ENCODE results near the gene SBNO2. TPM values are rescaled to one million over a fixed set of nuclear protein-coding genes. Genes with fewer than 3 reads are reported as not detected.

Gene SBNO2
- total RNA-seq, 1 experiment from 2014 or later: 51.8 TPM

DNA sequence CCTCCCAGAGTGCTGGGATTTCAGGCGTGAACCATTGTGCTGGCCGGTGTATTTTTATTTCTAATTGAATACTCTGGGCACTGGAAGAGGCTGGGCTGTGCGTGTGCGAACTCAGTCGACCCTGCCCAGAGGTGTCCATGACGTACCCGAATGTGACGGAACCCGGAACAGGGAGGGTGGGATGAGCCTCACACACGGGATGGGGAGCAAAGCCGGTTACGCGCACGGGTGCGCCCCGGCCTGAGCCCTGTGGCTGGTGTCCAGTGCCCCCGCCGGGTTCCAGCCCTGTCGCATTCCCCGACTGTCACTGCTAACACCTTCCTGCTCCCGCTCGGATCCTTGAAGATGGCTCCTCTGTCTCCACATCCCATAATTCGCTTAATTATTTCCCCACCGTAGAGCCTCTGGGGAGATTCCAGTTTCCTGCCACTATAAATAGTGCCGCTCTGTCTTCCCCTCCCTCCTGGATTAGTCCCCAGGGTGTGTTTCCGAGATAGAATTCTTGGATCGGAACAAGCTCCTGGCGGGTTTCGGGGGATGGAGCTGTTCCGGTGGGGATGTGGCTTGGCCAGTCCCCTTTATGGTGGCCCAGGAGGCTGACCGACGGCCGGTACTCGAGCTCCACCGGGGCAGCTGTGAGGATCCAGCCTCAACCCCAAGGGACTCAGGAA lies 22.0 kb downstream of the SBNO2 start:
- no peaks in the 10 kb centered on the region for H3K36me3 ChIP-seq (ENCODE audit: insufficient read depth, low read length, poor library complexity, severe bottlenecking)
- no TSS peak for BruUV-seq (replicated peaks)
- H3K27me3 ChIP-seq (replicated peaks; ENCODE audit: insufficient read depth, low read depth, low read length, poor library complexity): no peaks in the 10 kb centered on the region
- POLR2A ChIA-PET (ENCODE audit: low non-redundant PET): no interaction called here
- intact Hi-C loops (cut with micrococcal nuclease; ENCODE audit: unreplicated experiment): no loop called here
- DNase-seq (ENCODE audit: low spot score): peak; percentile 87
- peaks cover 24% of the 10 kb centered on the region for H3K4me1 ChIP-seq (ENCODE audit: insufficient read depth, low read length, poor library complexity, severe bottlenecking)
- CTCF ChIA-PET: no interaction called here
- TF ChIP-seq EZH2 (IDR thresholded peaks at IDR 0.05; ENCODE audit: borderline replicate concordance, low read depth, low read length, poor library complexity, severe bottlenecking): no peak
- TF ChIP-seq, protein P1, sequence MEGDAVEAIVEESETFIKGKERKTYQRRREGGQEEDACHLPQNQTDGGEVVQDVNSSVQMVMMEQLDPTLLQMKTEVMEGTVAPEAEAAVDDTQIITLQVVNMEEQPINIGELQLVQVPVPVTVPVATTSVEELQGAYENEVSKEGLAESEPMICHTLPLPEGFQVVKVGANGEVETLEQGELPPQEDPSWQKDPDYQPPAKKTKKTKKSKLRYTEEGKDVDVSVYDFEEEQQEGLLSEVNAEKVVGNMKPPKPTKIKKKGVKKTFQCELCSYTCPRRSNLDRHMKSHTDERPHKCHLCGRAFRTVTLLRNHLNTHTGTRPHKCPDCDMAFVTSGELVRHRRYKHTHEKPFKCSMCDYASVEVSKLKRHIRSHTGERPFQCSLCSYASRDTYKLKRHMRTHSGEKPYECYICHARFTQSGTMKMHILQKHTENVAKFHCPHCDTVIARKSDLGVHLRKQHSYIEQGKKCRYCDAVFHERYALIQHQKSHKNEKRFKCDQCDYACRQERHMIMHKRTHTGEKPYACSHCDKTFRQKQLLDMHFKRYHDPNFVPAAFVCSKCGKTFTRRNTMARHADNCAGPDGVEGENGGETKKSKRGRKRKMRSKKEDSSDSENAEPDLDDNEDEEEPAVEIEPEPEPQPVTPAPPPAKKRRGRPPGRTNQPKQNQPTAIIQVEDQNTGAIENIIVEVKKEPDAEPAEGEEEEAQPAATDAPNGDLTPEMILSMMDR (conservative IDR thresholded peaks at IDR 0.05; ENCODE audit: low read depth, low read length): no peak
- no peaks in the 10 kb centered on the region for H3K9me3 ChIP-seq (ENCODE audit: low read depth, low read length, poor library complexity, severe bottlenecking)
- H3K27ac ChIP-seq (ENCODE audit: low read depth, low read length, poor library complexity, severe bottlenecking): peak overlapping the region; percentile 59
- H3K4me3 ChIP-seq (ENCODE audit: low read depth, low read length, poor library complexity, severe bottlenecking): no peak overlapping the region

DNA sequence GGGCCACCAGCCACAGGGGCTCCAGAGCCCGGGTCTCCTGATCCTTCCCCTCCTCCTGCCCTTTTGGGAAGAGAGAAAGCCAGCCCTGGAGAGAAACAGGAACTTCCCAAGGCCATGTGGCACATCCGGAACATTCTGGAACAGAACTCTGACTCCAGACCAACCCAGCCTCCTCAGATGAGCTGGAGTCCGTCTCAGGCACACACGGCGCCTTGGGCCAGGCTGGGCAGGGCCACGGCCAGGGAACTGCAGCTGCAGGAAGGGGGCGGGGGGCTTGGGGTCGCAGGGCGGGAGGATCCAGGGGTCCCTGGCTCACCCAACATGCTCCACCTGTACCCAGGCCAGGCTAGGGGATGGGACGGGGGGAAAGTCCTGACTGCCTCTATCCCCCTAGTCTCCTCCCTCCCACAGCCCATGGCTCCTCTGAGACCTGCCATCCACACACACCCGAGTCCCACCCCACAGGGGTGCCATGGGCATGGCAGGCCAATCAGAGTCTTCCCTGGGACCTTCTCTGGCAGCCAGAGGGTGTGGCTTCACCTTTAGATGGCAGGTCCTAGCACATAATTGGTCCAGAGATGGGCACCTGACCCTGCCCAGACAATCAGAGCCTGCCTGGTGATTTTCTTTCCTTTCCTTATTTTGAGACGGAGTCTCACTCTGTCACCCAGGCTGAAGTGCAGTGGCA lies 22.9 kb downstream of the SBNO2 start:
- no TSS peak for BruUV-seq (replicated peaks)
- H3K27ac ChIP-seq (ENCODE audit: low read depth, low read length, poor library complexity, severe bottlenecking): peak overlapping the region; percentile 59
- H3K4me3 ChIP-seq (ENCODE audit: low read depth, low read length, poor library complexity, severe bottlenecking): no peak overlapping the region
- POLR2A ChIA-PET (ENCODE audit: low non-redundant PET): no interaction called here
- CTCF ChIA-PET: interaction anchor here (0.7 kb wide), 1 partner anchor 22 kb away, joined by 7 read pairs; no protein-coding TSS in a partner anchor
- TF ChIP-seq EZH2 (IDR thresholded peaks at IDR 0.05; ENCODE audit: borderline replicate concordance, low read depth, low read length, poor library complexity, severe bottlenecking): no peak
- TF ChIP-seq, protein P1 (conservative IDR thresholded peaks at IDR 0.05; ENCODE audit: low read depth, low read length): no peak
- H3K9me3 ChIP-seq (ENCODE audit: low read depth, low read length, poor library complexity, severe bottlenecking): no peaks in the 10 kb centered on the region
- intact Hi-C loops (cut with micrococcal nuclease; ENCODE audit: unreplicated experiment): no loop called here
- no peaks in the 10 kb centered on the region for H3K27me3 ChIP-seq (replicated peaks; ENCODE audit: insufficient read depth, low read depth, low read length, poor library complexity)
- H3K36me3 ChIP-seq (ENCODE audit: insufficient read depth, low read length, poor library complexity, severe bottlenecking): no peaks in the 10 kb centered on the region
- DNase-seq (ENCODE audit: low spot score): no peak
- H3K4me1 ChIP-seq (ENCODE audit: insufficient read depth, low read length, poor library complexity, severe bottlenecking): peaks cover 24% of the 10 kb centered on the region

DNA sequence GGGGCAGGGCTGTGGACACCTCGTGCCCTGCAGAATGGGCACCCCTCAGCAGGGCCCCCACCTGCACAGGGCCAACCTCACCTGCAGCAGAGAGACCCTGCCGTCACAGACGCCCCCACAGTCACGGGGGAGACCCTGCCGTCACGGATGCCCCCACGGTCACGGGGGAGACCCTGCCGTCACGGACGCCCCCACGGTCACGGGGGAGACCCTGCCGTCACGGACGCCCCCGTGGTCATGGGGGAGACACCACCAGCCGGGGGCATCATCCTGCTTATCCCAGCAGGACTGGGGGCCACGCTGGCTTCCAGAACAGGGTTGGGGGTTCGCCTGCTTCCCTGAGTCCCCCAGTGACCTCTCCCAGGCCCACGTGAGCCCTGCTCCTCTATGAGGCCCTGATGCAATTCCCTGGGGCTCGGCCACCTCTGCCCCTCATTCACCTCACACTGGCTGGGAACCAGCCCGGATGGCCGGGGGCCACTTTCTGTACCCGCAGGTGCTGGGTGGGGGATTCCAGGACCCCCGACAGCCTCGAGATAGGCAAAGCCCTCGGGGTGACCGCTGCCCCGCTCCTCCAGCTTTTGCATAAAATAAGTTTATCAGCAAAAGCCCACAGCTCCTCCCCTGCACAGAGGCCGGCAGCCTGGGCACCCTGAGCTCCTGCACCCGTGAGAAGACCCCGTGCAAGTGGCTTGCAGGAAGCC lies 23.6 kb downstream of the SBNO2 start:
- Histone ChIP-seq H3K9me3 (ENCODE audit: low read depth, low read length, poor library complexity, severe bottlenecking) (no peaks in the 10 kb centered on the region), H3K4me3 (ENCODE audit: low read depth, low read length, poor library complexity, severe bottlenecking) (no peak overlapping the region), H3K27ac (ENCODE audit: low read depth, low read length, poor library complexity, severe bottlenecking) (peak overlapping the region; percentile 59), H3K36me3 (ENCODE audit: insufficient read depth, low read length, poor library complexity, severe bottlenecking) (no peaks in the 10 kb centered on the region), H3K4me1 (ENCODE audit: insufficient read depth, low read length, poor library complexity, severe bottlenecking) (peaks cover 24% of the 10 kb centered on the region), H3K27me3 (replicated peaks; ENCODE audit: insufficient read depth, low read depth, low read length, poor library complexity) (no peaks in the 10 kb centered on the region)
- ChIA-PET POLR2A (ENCODE audit: low non-redundant PET) (no interaction called here), CTCF (interaction anchor here (0.7 kb wide), 1 partner anchor 21 kb away, joined by 7 read pairs; no protein-coding TSS in a partner anchor)
- TF ChIP-seq EZH2 (IDR thresholded peaks at IDR 0.05; ENCODE audit: borderline replicate concordance, low read depth, low read length, poor library complexity, severe bottlenecking): no peak
- TF ChIP-seq, protein P1 (conservative IDR thresholded peaks at IDR 0.05; ENCODE audit: low read depth, low read length): no peak
- BruUV-seq (replicated peaks): no TSS peak
- DNase-seq (ENCODE audit: low spot score): no peak
- intact Hi-C loops (cut with micrococcal nuclease; ENCODE audit: unreplicated experiment): no loop called here
